Endothelial cell of umbilical vein (primary cell): Measurements from ENCODE around the gene TUSC2.

Source experiments
- EZH2 ChIP-seq: IDR thresholded peaks from 2 replicates; pipeline ENCODE4 v1.6.1; 2012; ENCODE audit warnings: borderline replicate concordance, low read depth, mild to moderate bottlenecking, moderate library complexity, low read length, inconsistent platforms; ENCODE audit not compliant: severe bottlenecking
- FOS ChIP-seq: IDR thresholded peaks from 2 replicates; pipeline ENCODE4 v1.6.1; 2011; ENCODE audit warnings: mild to moderate bottlenecking, low read length, moderate library complexity, borderline replicate concordance; ENCODE audit not compliant: insufficient read depth
- JUN ChIP-seq: IDR thresholded peaks from 2 replicates; pipeline ENCODE4 v1.6.1; 2011; ENCODE audit warnings: borderline replicate concordance, low read depth; ENCODE audit not compliant: insufficient read length, insufficient read depth
- POLR2A ChIP-seq: IDR thresholded peaks from 2 replicates; pipeline ENCODE4 v1.6.1; 2012; ENCODE audit warnings: low read depth, mild to moderate bottlenecking, control low read depth, low read length
- POLR2AphosphoS5 ChIP-seq: IDR thresholded peaks from 2 replicates; pipeline ENCODE4 v1.6.1; 2012; ENCODE audit warnings: low read depth, mild to moderate bottlenecking, control low read depth, low read length, moderate library complexity; ENCODE audit not compliant: insufficient read depth
- TF ChIP-seq, protein P1 (sequence below), 2 donors: IDR thresholded peaks; 1 replicate in 1 of 2; 2 replicates in 1 of 2; pipeline ENCODE4 v1.5.1; 2011; ENCODE audit warnings: low read length in 2 of 2, mild to moderate bottlenecking in 2 of 2, moderate library complexity in 2 of 2, control low read depth in 1 of 2, inconsistent platforms in 1 of 2, low read depth in 1 of 2; ENCODE audit not compliant: insufficient read depth in 1 of 2; ENCODE audit errors: extremely low read depth in 1 of 2

DNA sequence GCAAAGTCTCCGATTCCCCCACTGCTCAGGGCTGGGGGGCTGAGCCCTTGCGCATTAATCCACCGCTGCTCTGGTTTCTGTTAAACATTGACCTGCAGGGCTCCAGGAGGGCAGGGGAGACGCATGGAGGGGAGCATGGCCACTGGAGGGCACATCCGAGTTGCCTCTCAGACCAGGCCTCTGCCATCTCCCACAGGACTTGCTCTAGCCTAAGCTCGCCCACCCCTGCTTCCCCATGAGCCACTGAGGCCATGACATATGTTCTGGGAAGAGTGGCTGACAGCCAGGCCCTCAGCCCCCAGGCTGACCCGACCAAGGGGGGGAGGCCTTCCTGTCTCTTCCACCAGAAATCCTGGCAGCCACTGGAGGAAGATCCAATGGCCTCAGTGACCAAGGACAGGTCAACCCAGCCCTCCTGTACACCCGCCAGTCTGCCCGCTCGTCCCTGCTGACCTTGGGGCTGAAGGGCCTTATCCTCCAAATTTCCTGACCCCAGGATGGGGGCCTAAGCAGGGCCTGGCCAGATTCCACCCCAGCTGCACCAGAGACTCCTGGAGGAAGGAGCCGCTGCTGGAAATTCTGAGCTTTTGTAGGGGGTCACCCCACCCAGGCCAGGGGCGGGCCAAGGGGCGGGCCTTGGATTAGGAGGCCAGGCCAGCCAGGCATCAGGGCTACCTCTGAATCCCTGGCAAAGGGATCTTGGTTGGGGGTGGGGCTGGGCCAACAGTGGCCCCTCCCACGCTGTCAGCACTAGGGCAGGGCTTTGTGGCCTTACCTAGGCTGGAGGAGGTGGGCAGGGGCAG, 24.8 kb downstream of the TUSC2 start, which contains the start of gene HYAL1:
- TF ChIP-seq POLR2A: no peak
- TF ChIP-seq POLR2AphosphoS5: peak; percentile 25
- TF ChIP-seq EZH2: no peak
- TF ChIP-seq, protein P1, sequence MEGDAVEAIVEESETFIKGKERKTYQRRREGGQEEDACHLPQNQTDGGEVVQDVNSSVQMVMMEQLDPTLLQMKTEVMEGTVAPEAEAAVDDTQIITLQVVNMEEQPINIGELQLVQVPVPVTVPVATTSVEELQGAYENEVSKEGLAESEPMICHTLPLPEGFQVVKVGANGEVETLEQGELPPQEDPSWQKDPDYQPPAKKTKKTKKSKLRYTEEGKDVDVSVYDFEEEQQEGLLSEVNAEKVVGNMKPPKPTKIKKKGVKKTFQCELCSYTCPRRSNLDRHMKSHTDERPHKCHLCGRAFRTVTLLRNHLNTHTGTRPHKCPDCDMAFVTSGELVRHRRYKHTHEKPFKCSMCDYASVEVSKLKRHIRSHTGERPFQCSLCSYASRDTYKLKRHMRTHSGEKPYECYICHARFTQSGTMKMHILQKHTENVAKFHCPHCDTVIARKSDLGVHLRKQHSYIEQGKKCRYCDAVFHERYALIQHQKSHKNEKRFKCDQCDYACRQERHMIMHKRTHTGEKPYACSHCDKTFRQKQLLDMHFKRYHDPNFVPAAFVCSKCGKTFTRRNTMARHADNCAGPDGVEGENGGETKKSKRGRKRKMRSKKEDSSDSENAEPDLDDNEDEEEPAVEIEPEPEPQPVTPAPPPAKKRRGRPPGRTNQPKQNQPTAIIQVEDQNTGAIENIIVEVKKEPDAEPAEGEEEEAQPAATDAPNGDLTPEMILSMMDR (IDR thresholded peaks at IDR 0.05; ENCODE audit: extremely low read depth in 1 of 2, insufficient read depth in 1 of 2, low read depth in 1 of 2, low read length in 2 of 2): peak in 1 of 2 donors; percentile 10
- TF ChIP-seq JUN: no peak
- no peak for TF ChIP-seq FOS
